ENCODE data around the gene FAM120AOS.

The FAM120AOS gene

DNA sequence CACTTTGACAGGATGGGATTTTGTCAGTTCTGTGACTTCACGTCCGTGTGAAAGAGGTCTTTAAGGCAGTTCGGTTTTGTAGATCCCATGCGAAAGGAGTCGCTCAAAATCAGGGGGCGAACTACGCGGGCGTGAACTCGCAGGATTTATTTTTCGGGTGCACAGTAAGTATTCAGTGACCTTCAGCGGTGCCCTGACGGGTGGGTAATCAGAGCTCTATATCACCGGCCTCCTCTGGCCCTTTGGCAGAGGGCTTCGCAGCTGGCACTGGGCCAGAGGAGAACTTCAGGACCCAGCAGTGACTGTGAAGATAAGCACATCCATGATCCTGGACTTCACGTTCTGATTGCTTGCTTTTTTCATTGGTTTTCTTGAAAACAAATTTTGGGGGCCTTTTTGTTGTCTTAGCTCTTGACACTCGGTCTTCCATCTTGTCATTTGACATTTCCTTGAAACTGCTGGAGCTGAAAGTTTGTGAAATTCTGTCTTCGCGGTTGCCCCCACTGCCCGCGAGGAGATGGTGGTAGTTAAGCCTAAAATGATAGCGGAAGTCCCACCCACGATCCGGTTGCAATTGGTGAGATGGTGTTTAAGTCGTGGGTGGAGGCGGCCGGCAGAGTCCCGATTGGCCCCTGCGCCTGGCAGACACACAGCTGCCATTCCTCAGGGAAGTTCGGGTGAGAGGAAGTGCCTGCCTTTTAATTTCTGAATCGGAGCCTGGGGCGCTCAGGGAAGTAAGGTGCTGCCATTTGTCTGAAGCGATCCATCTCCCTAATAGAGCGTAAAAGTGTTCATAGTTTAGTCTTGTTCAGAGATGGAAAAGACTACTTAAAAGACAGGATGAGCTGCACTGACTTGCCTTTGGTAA is at the start of gene FAM120AOS:
TSS of gene FAM120AOS (minus strand) at position 535 of the 868 bp plus-strand sequence. CDS start 872 bp downstream, outside the sequence.
- DNase-seq, result peak; percentile 97

DNA sequence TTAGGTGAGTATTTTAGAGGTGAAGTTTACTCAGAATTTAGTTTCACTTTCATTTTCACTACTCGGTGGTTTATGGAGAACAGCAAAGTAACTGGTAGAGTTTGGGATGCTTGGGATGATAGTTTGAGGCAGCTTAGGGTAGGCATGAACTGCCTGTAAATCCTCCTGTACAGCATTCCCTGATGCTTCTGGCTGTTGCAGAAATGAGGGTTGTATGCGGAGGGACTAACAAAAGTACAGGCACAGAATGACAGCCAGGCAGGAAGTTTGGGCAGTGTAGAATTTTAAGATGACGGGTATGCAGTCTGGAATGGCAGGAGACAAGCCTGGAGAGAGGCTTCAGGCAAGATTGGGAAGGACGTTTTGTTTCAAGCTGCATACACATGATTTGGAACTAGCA is 48.0 kb upstream of the FAM120AOS start:
- DNase-seq, result peak; percentile 30

DNA sequence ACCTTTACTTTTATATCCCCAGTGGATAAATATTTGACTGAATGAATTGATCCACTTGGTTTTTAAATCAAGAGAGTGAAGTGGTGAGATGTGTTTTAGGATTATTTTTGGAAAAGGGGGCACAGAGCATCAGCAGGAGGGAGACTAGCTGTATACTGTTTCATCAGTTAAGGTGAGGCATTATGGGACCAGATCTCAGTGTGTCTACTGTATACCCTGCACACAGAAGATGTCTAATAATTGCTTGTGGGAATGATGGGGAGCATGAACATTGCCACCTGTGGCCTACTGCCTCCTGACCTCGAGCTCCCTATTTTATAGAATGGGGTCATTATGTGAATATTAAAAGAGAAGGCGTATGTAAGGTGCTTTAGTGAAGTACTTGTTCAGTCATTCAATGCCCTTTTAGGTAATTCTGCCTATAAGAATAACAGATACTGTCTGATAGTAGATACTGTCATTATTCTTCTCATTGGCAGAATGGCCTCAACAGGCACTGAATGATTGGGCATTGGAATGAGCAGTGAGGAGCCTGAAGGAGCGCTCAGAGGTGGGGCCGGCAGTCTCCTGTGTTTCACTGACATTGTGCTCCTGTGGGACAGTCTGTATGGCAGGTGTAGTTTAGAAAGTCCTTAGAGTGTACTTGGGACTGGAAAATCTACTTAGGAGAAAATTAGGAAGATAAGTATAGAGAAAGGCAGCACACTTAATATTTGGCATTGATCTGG is 47.4 kb upstream of the FAM120AOS start:
- DNase-seq, result no peak

DNA sequence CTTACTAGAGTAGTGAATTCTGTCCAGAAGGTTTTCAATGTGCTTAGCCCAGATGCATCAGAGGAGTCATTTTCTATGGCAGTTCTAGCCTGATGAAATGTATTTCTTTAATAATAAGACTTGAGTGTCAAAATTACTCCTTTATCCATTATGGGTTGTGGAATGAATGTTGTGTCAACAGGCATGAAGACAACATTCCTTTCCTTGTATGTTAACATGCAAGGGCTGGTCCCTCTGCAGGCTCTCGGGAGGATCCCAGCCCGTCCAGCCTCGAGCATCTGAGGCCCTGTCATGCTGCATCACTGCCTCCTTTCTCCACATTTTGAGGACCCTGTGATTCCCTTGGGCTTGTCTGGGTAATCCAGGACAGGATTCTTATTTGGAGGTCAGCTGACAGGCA is 42.9 kb upstream of the FAM120AOS start:
- no peak for DNase-seq

DNA sequence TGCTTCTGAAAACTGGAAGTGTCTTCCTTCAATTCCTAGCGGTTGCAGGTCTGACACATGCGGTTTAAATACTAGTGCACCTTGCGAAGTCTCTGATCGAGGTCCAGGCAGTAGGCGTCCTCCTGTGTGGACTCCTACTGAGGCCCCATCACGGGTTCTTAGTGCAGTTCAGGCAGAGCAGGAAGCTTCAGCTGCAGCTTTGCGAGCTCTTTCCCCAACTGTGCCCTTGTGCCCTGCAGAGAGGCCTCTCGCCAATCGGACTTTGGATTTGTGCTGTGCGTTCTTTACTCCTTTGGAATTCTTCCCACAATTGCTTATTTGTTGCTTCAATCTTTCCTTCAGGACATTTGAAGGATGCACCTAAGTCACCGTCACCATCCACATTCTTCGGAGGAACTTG is 40.6 kb upstream of the FAM120AOS start:
- DNase-seq, result no peak

DNA sequence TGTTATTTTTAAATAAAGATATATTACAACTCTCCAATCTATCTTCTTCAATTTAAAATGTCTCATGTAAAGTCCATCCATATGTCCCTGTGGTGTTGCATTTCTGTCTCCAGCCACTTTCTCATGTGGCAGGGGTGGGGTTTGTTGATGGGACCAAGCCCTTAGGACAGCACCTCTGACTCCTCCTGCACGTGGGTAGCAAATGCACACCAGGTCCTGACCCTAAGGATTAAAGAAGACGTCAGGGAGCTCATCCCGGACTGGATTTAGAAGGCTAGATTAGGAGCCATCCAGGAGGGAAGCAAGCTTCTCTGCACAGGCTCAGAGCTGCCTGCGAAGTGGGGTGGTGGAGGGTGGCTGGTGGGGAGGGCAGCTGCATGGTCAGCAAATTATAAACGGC is 38.9 kb upstream of the FAM120AOS start:
- no peak for DNase-seq

DNA sequence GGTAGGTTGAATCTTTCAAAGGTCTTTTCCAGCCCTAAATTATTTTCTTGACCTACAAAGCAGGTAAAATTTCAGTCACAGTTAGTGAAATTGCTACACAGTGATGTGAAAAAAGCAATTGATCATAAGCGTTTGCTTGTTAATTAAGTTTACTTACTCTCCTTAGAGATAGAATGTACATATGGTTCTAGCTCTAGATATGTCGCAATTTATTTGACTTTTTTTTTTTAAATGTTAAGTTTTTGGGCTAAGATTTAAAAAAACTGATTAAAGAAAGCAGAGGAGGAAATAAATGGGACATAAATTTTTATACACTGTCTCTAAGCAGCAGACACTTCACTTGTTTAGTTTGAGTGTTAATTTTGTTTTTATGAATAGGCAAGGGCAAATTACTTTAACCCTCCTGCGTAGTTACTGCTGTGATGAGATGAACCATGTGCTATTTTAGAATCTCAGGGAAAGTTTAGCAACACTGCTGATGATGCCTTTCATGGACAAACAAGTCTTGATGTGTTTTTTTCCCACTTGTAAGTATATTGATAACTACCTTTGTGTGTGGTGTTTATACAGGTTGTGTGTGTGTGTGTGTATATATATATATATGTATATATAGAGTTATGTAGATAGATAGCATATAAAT is 38.3 kb upstream of the FAM120AOS start:
- DNase-seq, result no peak

DNA sequence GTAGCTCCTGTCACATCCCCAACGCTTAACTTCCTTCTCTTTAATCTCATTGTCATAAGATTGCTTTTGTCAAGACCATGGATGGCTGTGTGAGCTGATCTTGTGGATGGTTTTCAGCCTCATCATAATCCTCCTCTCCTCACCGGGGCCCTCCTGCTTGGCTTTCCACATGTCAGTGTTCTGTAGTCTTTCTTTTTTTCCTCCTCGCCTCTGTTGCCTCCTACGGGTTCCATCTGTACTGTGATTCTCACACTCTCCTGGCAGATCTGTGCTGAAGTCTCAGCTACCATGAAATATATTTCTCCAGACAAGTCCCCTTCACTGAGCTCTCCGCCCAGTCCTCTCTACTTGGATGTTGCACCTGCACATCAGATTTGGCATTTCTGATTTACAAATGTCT is 34.9 kb upstream of the FAM120AOS start:
- no peak for DNase-seq

DNA sequence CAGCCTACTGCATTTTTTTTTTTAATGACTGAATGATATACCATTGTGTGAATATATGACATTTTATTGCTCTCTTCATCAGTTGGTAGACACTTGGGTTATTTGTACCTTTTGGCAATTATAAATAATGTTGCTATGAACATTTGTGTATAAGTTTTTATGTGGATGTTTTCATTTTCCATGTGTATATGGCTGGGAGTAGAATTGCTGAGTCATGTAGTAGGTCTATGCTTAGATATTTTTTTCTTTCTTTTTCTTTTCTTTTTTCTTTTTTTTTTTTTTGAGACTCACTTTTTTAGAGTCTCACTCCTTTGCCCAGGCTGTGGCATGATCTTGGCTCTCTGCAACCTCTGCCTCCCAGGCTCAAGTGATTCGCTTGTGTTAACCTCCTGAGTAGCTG is 32.9 kb upstream of the FAM120AOS start:
- no peak for DNase-seq

DNA sequence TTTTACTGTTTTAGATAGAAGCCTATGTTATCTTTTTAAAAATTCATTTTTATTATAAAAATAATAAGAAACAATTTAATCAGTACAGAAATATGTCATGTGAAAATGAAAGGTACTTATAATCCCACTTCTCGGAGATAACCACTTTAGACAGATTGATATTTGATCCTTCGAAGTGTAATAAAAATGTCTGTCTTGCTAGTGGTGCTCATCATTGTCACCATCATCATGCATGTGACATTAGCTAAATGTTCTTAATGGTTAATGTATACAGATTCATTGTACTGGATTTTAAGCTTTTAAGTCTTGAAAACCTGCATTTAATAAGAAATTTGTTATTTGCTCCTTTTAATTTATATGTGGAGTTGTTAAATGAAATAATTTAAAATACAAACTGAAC is 30.1 kb upstream of the FAM120AOS start:
- no peak for DNase-seq

DNA sequence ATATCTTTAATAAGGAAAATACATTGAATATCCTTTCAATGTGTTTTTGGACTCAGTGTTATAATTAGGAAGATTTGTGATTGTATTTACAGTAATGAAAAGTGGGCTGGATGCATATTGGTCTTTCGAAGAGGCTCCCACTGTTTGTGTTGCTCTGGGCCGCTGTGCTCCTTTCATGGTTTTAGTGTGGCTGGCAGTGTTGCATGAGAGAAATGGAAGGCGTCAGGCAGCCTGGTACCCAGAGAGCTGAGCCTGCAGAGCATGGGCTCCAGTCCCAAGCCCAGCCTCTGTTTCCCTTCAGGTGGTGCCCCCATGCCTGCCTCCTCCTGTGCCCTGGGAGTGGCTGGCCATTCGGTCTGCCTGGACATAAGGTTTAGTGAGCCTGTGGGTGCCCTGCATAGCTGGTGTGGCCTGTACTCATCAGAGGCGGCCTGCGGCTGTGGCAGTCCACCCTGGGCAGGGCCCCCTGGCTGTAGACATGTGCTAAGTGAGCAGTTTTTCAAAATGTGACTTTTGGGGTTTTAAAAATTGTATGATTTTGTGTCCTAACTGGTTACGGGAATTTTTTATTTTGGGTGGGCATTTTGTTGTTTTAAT is 27.4 kb upstream of the FAM120AOS start:
- no peak for DNase-seq

DNA sequence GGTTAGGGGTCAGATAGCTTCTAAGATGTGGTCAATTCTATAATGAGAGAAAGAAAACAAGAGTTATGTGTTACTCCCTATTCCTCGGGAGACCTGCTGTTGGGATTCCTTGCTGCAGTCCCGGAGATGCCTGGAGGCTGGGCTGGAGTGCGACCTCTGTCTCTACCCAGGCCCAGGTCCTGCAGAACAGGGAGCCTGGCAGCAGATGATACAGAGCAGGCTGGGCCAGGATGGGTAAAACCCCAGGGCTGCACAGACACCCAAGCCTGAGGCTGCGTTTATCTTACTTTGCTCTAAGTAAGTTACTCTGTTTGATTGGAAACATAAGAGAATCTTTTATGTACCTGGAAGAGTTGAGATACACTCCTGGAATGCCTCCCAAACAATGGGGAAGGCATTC is 26.9 kb upstream of the FAM120AOS start:
- DNase-seq, result no peak

DNA sequence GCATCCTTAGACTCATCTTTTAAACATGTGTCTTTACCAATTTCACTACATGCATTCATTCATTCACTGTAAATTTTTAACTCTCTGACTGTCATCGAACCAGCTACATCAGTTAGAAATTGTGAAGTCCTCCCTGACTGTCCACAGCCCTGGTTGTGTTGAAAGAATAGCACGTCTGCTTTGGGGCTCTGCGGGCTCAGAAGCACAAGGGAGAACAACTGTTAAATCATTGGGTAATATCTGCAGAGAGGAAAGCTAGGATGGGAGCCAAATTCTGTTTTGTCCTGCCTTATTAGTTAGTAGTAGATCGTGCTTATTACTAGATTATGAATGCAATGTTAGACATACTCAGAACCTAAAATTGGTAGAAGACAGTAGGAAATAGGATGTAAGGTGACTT is 26.3 kb upstream of the FAM120AOS start:
- DNase-seq, result no peak

DNA sequence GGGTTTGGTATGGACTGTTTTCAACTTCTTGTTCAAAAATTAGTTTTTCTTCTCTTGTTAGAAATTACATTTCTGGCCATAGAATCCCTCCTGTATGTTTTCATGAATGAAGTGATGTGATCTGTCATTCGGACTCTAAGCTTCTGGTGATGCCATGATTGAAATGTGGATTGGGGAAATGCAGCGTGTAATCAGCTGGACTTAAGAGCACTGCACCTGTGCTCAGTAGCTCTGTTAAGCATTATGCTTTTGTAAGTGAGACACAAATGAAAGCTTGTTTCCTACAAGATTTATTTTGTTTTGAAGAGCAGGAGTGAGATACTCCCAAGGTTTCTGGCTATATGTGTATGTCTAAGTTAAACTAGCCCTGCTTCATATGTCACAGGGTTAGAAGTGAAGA is 24.0 kb upstream of the FAM120AOS start:
- no peak for DNase-seq

DNA sequence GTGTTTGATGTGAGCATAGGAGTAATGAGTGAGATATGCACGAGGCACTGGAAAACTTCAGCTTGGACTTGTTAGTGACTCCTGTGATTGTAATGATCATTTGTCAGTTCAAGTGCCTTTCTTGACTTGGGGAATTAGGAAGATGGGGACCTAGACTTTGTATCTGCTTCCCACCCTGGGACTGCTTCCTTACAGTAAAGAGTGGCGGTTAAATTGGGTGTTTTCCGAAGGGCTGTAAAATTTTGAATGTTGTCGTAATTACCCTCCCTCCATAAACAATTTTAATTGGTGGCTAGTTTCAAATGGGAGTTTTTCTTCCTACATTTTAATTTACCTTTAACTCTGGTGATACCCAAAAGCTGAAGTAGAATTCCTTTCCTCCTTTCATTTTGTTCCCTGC is 23.5 kb upstream of the FAM120AOS start:
- no peak for DNase-seq

DNA sequence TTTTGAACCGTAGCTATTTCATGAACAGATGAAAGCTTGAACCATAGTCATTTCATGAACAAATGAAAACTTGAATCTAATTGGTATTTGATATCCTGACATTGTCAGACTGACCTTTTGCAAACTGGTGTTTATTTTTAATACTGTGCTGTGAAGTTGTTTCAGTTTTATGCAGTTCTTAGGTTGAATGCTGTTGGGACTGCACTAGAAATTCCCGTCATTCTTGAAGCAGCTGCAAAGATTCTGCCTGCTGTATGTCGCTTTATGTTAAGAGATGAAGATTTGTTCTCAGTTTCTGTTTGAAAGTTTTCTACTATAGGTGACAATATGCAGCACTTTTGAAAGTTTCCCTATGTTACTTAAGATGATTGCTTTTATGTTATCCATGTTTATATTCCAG is 22.5 kb upstream of the FAM120AOS start:
- no peak for DNase-seq

DNA sequence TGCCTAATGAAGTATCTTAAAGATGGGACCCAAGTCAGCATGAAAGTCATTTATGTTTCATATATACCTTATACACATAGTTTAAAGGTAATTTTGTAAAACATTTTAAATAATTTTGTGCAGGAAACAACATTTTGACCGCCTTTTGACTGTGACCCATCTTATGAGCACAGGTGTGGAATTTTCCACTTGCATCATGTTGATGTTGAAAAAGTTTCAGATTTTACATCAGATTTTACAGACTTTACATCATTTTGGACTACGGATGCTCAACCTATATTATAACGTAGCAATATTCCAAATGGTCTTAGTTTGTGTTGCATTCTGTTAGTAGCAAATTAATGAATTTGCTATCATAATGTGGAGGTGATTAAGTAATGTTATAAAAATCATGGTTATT is 21.7 kb upstream of the FAM120AOS start:
- DNase-seq, result no peak

DNA sequence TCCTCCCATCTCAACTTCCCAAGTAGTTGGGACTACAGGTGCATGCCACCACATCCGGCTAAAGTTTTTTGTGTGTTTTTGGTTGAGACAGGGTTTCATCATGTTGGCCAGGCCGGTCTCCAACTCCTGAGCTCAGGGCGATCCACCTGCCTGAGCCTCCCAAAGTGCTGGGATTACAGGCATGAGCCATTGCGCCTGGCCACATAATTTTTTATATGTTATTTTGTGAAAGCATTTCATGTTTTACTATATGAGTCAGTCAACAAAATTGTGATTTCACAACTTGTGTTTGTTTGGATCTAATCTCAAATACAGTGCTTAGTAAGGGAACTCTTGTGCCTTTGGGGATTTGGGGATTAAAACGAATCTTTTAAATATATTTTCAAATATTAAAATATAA is 20.0 kb upstream of the FAM120AOS start:
- no peak for DNase-seq

DNA sequence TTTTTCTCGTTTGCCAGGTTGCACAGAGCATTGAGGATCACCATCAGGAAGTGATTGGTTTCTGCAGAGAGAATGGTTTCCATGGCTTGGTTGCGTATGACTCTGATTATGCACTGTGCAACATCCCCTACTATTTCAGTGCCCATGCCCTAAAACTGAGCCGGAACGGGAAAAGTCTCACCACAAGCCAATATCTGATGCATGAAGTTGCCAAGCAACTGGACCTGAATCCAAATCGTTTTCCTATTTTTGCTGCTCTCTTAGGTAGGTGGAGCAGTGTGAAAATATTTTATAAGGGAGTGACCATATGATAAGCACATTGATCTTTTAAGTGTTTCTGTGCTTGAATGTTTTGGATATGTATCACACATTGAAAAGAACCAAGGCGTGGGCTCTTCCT is 17.7 kb upstream of the FAM120AOS start:
- no peak for DNase-seq

DNA sequence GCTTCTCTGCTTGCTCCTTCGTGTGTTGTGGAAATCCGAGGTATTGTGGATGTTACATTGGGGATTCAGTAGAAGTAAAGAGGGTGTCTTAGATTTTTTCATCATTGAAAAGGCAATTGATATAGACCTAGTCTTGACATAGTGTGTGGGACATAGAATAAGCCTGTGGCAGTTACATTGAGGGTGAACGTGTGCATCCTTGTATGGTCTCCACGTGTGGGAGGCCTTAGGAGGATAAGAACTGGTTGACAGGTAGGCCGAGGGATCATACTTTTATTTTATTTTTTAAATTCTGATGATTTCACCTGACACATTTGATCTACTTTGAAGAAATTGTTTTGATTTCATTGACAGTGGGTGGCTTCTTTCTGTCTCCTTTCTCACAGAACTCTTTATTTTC is 17.0 kb upstream of the FAM120AOS start:
- DNase-seq, result no peak

DNA sequence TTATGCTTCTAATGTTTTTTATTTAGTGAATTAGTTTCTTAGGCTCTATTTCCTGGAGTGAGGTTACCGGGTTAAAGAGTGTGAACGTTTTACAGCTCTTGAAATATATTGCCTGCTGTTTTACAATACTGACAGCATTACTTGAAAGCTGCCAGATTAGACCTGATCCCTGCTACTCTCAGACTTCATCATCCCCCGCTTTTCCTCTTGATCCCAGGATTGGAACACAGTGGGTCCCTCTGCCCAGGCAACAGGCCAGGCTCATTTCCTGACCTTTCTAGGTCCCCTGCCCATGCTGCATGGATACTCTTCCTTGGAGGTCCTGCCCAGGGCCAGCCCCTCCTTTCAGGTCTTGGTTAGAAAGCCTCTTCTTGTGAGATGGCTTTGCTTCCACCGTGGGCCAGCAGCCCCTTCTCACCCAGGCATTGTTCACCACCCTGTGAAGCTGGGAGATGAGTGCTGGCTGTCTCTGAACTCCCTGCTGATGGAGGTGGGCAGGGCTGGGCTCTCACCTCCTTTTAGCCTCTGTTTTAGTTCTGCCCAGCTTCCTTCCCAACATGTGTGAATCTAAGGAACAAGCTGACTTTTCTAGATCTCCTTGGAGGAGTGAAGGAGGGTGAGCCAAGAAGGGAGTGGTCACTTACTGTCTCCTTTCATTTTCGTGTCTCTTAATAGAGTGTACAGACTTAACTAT is 15.5 kb upstream of the FAM120AOS start:
- DNase-seq, result peak; percentile 71

DNA sequence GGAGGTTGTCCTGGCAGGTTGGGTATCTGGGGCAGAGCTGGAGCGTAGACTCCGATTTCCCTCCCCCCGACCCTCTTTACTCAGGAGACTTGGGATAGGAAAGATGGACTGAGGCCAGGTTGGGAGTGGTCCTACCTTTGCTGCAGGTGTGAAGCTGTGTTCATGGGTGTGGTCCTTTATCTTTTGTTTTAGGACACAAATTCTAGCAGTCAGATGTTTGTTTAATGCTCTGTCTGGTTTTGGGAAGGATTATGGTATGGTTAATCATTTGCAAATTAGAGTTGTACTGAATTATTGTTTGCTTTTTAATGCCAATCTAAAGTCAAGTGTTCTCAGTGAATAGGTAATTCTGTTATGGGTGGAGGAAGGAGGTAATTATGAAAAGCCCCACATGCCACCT is 14.1 kb upstream of the FAM120AOS start:
- no peak for DNase-seq

DNA sequence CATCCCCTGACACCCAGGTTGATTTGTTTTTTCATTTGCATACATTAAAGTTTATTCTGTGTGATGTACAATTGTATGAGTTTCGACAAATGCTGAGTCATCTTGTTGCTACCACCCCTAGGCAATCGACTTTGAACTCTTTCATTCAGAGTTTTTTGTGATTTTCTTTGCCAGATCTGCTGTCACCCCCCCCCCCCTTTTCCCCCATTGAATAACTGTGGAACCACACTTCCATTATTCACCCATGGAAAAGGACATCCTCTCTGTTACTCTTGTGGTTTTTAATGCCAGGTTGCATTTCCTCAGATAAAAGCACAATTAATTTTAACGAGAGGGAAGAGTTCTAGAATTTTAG is 13.7 kb upstream of the FAM120AOS start:
- no peak for DNase-seq

Data from inflammatory macrophage treated with lipopolysaccharide for 4 hours (primary cell).